ENCODE measurements around the gene RAB29. TPM values are rescaled to one million over a fixed set of nuclear protein-coding genes. Genes with fewer than 3 reads are reported as not detected.

Gene RAB29
- total RNA-seq, 4 donors from 2014 or later = 1.1 to 13.9 (median 10.2) TPM

DNA sequence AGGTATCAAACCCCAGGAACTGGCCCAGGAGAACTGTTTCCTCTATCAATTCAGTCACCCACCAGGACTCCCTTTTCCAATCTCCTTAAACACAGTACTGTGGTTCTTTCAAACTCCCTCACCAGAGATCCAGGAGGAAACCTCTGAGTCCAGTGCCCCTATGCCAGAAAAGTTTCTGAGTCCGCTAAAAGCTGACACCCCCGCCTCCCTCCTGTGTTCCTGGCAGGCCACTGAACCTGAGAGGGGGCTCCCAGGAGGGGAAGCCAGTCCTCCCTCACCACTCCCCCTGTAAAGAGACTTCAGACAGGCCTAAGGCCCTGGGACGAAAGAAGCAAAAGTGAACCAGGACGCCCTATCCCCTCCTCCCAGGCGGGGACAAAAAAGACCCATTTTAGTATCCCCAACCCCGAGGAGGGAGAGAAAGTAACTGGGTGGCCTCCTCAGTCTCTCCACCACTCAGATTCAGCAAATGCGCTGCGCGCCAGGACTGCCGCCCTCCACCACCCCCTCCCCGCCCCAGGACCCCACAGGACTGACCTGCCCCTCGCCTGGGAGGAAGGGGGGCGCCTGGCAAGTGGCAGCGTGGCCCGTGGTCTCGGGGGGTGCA is 37.1 kb upstream of the RAB29 start:
- in situ Hi-C loops (cut with MboI; ENCODE audit: low pct_ligation_motif_present in 1 of 4, low pct_unique_long_range_greater_than_20kb in 1 of 4, low sequenced_read_pairs in 3 of 4) (no loop called here), intact Hi-C loops (cut with DNase I; ENCODE audit: low total_unique reads) (no loop called here)
- 6% methylated on average over 9 of the region's 16 CpGs; no CpG with 5 or more reads in 1 of the 2 donors for WGBS, 2 donors (ENCODE audit: low coverage in 1 of 2)
- Histone ChIP-seq H3K36me3 (no peaks in the 10 kb centered on the region), H3K27ac (peak overlapping the region; percentile 82 to 92 (median 86)), H3K27me3 (no peaks in the 10 kb centered on the region), H3K9me3 (no peaks in the 10 kb centered on the region), H3K4me3 (peak overlapping the region; percentile 67 to 96 (median 89)), H3K4me1 (peaks cover 16 to 35% (median 20%) of the 10 kb centered on the region in 4 donors)
- peak in 1 of 5 experiments; percentile 12 for TF ChIP-seq CTCF (IDR thresholded peaks at IDR 0.05)
- TF ChIP-seq POLR2AphosphoS5 (IDR thresholded peaks at IDR 0.05) = no peak
- DNase-seq = peak; percentile 14

DNA sequence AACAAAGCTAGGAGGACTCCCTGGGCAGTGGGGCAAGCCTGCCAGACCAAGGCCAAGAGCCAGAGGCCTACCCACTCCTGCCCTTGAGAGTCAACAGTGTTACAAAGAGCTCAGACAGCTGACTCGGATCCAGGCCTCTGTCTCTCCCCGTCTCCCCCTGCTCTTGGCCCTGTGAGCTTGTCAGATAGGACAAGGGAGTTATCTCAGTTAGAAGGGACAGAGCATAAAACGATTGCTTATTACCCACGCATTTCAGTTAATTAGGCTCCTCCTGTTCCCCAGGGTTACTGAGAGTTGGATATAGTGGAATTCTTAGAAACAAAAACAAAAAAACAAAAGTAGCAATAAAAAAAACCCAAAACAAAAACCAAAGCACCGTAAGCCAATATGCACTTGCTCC is 36.4 kb upstream of the RAB29 start:
- intact Hi-C loops (cut with DNase I; ENCODE audit: low total_unique reads) = no loop called here
- no peaks in the 10 kb centered on the region for H3K36me3 ChIP-seq
- H3K27me3 ChIP-seq = no peaks in the 10 kb centered on the region
- peak overlapping the region in 3 of 4 donors; percentile 82 to 92 (median 89) for H3K27ac ChIP-seq
- peaks cover 16 to 35% (median 20%) of the 10 kb centered on the region in 4 donors for H3K4me1 ChIP-seq
- in situ Hi-C loops (cut with MboI; ENCODE audit: low pct_ligation_motif_present in 1 of 4, low pct_unique_long_range_greater_than_20kb in 1 of 4, low sequenced_read_pairs in 3 of 4) = no loop called here
- WGBS, 2 donors (ENCODE audit: low coverage in 1 of 2) = 60 to 77% methylated on average over 4 to 5 of the region's 5 CpGs
- H3K4me3 ChIP-seq = peak overlapping the region in 1 of 4 donors; percentile 92
- DNase-seq = no peak
- H3K9me3 ChIP-seq = no peaks in the 10 kb centered on the region
- TF ChIP-seq POLR2A (IDR thresholded peaks at IDR 0.05) = no peak
- no peak for TF ChIP-seq POLR2AphosphoS5 (IDR thresholded peaks at IDR 0.05)
- TF ChIP-seq CTCF (IDR thresholded peaks at IDR 0.05) = no peak
- no peak for TF ChIP-seq EP300 (IDR thresholded peaks at IDR 0.05; ENCODE audit: low read depth)

GRCh38 chr1:205810448-205811157 is 35.3 kb upstream of the RAB29 start:
- no peak overlapping the region for H3K27ac ChIP-seq
- 89 to 95% methylated on average over 7 to 12 of the region's 12 CpGs for WGBS, 2 donors (ENCODE audit: low coverage in 1 of 2)
- H3K4me1 ChIP-seq = peaks cover 16 to 39% (median 21%) of the 10 kb centered on the region in 4 donors
- no peaks in the 10 kb centered on the region for H3K36me3 ChIP-seq
- no peak for DNase-seq
- in situ Hi-C loops (cut with MboI; ENCODE audit: low pct_ligation_motif_present in 1 of 4, low pct_unique_long_range_greater_than_20kb in 1 of 4, low sequenced_read_pairs in 3 of 4) = no loop called here
- no peaks in the 10 kb centered on the region for H3K9me3 ChIP-seq
- TF ChIP-seq EP300 (IDR thresholded peaks at IDR 0.05; ENCODE audit: low read depth) (no peak), POLR2A (IDR thresholded peaks at IDR 0.05) (no peak), CTCF (IDR thresholded peaks at IDR 0.05) (no peak), POLR2AphosphoS5 (IDR thresholded peaks at IDR 0.05) (no peak)
- H3K4me3 ChIP-seq = no peak overlapping the region
- no peaks in the 10 kb centered on the region for H3K27me3 ChIP-seq
- intact Hi-C loops (cut with DNase I; ENCODE audit: low total_unique reads) = no loop called here

DNA sequence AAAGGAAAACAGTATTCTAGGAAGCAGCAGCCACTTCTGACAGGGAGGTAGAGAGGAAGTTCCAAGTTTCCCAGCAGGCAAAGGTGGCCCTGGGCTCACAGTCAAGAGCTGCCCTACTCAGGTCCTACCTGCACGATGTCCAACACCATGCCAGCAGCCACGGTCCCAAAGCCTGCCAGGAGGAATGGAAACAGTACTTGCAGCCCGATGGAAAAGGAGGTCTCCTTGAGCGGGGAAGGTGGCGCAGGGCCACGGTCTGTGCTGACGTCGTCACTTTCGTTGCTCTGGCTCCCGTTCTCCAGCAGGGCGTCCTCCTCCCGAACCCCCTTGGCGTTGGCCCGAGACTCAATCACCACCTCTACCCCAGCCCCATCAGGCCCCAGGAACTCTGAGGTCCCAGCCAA is 34.7 kb upstream of the RAB29 start:
- H3K4me1 ChIP-seq = peaks cover 16 to 46% (median 24%) of the 10 kb centered on the region in 4 donors
- no peak overlapping the region for H3K27ac ChIP-seq
- intact Hi-C loops (cut with DNase I; ENCODE audit: low total_unique reads) = no loop called here
- 92% methylated on average over 14 of the region's 14 CpGs; no CpG with 5 or more reads in 1 of the 2 donors for WGBS, 2 donors (ENCODE audit: low coverage in 1 of 2)
- no peak for DNase-seq
- in situ Hi-C loops (cut with MboI; ENCODE audit: low pct_ligation_motif_present in 1 of 4, low pct_unique_long_range_greater_than_20kb in 1 of 4, low sequenced_read_pairs in 3 of 4) = no loop called here
- TF ChIP-seq EP300 (IDR thresholded peaks at IDR 0.05; ENCODE audit: low read depth) = no peak
- TF ChIP-seq CTCF (IDR thresholded peaks at IDR 0.05) = no peak
- TF ChIP-seq POLR2AphosphoS5 (IDR thresholded peaks at IDR 0.05) = no peak
- TF ChIP-seq POLR2A (IDR thresholded peaks at IDR 0.05) = no peak
- no peak overlapping the region for H3K4me3 ChIP-seq
- H3K9me3 ChIP-seq = no peaks in the 10 kb centered on the region
- no peaks in the 10 kb centered on the region for H3K27me3 ChIP-seq
- no peaks in the 10 kb centered on the region for H3K36me3 ChIP-seq
